GM12892 (cell line): Measurements from ENCODE around the gene ZFTA.

ENCODE experiments used
- DNase-seq: peaks from one replicate; pipeline ENCODE4 v3.0.0; 2011; ENCODE audit not compliant: insufficient read length
- FAIRE-seq: peaks from 2 replicates; lab custom pipeline; 2011; peaks lifted over from hg19 to GRCh38; lab: Jason Lieb, UNC
- POLR2A ChIP-seq: IDR thresholded peaks from 2 replicates; pipeline ENCODE4 v1.6.1; 2011; ENCODE audit warnings: low read depth, low read length, control low read depth
- POLR2AphosphoS5 ChIP-seq: IDR thresholded peaks from 2 replicates; pipeline ENCODE4 v1.6.1; 2011; ENCODE audit warnings: low read depth, low read length, control low read depth
- TAF1 ChIP-seq: IDR thresholded peaks from 2 replicates; pipeline ENCODE4 v1.6.1; 2011; ENCODE audit warnings: low read depth, mild to moderate bottlenecking, control low read depth, low read length, borderline replicate concordance

ZFTA gene

GRCh38 chr11:63769714-63770455, 1.3 kb upstream of the ZFTA start:
- no peak for FAIRE-seq
- TF ChIP-seq POLR2AphosphoS5 (no peak), POLR2A (no peak), TAF1 (no peak)
- no peak for DNase-seq

DNA sequence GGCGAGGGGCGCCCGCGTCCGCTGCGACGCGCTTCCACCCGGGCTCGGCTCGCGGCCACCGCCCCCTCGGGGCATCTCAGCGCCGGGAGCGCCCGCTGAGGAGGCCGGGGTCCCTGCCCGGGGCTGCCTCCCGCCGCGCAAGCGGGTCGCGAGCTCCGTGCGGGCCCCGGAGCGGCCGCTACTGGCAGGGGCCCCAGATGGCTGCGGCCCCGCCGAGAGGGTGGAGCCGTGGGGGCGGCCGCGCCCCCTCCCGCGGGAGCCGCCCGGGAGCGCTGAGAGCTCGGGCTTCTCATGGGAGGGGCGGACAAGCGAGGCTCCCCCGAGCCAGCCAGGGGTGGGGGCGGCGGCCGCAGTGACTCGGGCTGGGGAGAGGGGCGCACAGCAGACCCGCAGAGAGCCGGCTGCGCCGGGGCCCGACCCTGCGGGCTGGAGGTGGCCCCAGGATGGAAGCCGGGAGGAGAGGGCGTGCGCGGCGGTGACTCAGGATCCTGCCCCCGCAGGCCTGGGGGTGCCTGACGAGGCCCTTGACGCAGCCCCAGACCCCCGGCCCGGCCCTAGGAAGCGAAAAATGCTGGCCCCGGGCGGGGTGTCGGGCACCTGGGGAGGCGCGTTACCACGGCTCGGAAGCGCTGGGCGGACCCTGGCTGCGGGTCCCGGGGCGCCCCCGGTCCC, 603 bp upstream of the ZFTA start:
- peak; percentile 5 for FAIRE-seq
- TF ChIP-seq POLR2AphosphoS5 (no peak), POLR2A (no peak), TAF1 (no peak)
- DNase-seq: peak; percentile 46

DNA sequence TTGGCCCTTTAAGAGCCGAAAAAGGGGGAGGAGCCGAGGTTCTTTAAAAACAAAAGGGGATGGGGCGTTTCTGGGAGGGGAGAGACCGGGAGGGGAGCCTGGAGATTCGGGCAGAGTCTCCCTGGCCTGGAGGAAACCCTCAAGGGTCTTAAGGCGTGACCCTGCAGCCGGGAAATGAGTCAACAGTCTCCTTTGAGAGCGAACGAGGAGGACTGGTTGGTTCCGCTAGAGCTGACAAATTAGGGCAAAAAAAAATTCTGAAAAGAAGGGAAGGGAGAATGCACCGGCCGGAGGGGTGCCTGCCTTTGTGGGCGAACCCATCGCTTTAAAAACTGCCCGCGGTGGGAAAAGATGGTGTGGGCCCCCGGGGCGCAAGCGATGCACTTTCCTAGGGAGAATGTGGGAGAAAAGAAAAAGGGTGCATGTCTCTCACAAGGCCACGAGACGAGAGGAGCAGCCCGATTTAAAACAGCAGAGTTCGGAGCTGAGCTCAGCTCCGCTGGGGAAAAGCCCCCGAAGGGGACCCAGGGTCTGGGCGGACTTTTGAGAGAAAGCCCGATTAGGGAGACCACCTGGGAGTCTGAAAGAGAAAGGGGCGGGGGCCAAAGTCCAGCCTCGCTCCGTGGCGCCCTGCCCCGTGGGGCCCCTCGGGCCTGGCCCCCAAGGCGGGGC, 874 bp downstream of the ZFTA start:
- TF ChIP-seq TAF1 (no peak), POLR2A (no peak), POLR2AphosphoS5 (no peak)
- DNase-seq (peak; percentile 57), FAIRE-seq (no peak)

DNA sequence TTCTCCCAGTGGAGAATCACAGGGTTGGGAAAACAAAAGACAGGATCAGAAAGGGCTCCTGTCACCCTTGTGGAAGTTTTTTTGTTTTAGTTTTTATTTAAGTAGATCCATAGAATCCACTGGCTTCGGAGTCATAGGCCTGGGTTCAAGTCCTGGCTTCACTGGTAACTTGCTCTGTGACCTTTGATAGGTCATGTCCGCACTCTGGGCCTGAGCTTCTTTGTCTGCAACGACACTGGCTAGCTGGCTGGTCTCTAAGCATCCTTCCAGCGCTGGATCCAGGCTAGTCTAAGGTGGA, 1.4 kb downstream of the ZFTA start:
- FAIRE-seq (peak; percentile 89), DNase-seq (no peak)
- TF ChIP-seq TAF1 (no peak), POLR2A (no peak), POLR2AphosphoS5 (no peak)

DNA sequence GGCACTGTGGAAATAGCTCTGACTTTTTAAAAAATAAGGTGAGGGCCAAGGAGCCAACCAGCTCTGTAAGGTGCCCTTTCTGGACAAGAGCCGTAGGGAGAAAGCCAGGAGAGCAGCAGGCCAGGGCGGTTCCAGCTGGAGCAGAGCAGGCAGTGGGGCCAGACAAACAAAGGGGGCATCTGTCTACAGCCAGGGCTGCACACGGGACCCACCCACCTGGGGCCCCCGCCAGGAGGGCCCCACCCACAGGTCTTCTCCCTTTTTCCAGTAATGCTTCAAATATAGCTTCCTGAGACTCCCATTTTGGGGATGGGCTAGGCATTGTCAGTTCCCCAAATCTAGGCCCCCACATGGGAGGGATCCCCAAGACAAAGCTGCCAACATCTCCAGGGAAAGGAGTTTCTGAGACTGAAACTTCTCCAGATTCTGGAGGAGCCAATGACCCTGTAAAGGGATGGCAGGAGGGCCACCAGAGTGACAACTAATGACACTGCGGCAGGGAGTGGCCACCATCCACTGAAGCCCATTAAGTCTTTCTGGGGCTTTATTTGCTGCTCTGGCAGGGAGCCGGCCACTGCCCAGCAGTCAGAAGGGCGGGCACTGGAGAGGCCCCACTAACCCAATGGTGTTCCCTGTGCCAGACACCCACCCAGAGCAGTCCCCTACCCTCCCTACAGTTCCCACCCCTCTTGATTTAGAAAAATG, 1.9 kb downstream of the ZFTA start:
- no peak for DNase-seq
- TF ChIP-seq POLR2AphosphoS5 (no peak), TAF1 (no peak)
- no peak for FAIRE-seq

- TF ChIP-seq POLR2A: no peak
- TF ChIP-seq TAF1: no peak
- no peak for TF ChIP-seq POLR2AphosphoS5
- DNase-seq (no peak), FAIRE-seq (no peak)
Observed at GRCh38 chr11:63765688-63766241, 2.8 kb downstream of the ZFTA start.

- FAIRE-seq (no peak), DNase-seq (no peak)
- TF ChIP-seq TAF1 (no peak), POLR2A (no peak), POLR2AphosphoS5 (no peak)
Observed at GRCh38 chr11:63764679-63765647, 3.6 kb downstream of the ZFTA start.

- TF ChIP-seq POLR2AphosphoS5: no peak
- TF ChIP-seq TAF1: no peak
- no peak for TF ChIP-seq POLR2A
- DNase-seq: no peak
- no peak for FAIRE-seq
Observed at GRCh38 chr11:63764340-63764678, 4.3 kb downstream of the ZFTA start.

DNA sequence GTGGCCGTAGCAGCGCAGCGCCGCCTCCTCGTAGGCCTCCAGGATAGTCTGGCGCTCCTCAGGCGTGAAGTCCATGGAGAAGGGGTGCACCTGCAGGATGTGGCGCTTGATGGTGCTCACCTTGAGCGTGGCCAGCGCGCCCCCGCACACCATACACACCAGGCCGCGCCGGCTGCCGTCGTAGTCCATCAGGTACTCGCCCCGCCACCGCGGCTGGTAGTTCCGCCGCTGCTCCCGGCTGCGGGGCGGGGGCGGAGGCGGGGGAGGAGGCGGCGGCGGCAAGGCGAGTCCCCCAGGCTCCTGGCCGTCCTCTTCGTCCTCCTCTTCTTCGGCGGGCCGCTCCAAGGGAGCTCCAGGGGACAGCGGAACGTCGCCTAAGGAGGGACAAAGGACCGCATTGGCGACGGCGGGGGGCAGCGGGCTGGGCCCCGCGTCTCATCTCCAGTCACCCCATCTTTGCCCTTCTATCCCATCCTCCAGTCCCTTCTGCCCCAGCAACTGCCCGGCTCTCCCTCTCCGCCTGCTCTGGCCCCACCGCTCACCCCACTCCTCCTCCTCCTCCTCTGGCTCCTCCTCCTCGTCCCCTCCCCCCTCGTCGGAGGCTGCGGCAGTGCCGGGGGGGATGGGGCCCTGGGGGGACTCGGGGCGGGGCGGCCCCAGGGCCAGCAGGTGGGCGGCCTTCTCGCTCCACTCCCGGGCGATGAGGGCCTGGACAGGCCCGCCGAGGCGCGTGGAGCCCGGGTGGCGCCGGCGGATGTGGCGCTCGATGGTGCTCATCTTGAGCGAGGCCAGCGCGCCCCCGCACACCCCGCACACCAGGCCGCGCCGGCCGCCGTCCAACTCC, 4.9 kb downstream of the ZFTA start:
- DNase-seq (no peak), FAIRE-seq (no peak)
- TF ChIP-seq POLR2A (no peak), POLR2AphosphoS5 (no peak)

DNA sequence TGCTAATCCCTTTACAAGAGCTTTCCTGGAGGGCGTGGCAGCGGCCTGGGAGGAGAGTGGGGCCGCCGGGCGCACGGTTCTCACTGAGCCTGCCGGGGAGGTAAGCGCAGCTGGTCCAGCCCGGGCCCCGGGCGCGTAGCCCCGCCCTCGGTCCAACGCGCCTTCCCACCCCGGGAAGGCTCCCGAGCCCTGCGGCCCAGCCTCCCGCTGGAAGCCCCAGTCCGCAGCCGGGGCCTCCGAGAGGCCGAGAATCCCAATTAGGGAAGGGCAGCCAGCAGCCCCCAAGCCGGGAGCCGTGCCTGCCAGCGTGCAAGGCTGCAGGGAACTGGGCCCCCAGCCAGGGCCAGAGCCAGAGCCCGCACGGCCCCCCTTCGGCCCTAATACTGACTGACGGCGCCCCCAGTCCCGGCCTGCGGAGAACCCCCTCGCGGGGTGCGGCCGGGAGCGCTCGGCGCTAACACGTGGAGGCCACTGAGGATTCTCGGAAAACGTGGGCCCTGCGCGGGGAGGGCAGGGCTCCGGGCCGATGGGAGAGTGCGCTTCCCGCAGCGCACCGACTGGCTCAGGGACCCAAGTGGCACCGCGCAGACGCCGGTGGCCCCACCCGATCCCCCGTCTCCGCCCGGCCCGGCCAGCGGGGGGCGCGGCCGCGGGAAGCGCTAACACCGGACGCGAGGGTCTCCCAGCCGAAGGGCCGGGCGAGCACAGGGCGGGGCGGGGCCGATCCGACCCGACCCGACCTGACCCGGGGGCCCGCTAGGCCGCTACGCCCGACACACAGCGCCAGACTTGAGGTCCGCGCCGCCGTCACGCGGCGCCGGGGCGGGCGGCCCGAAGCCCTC, 5.7 kb downstream of the ZFTA start:
- TF ChIP-seq TAF1 (no peak), POLR2A (no peak), POLR2AphosphoS5 (no peak)
- FAIRE-seq (no peak), DNase-seq (peak; percentile 16)
